AG04449 (cell line): ENCODE data around the gene UTS2B.

ENCODE experiments used
- CTCF ChIA-PET: fragments of 350-600 bp; formaldehyde crosslinking; extraction: SDS; loops from one replicate; lab custom pipeline; 2021; ENCODE audit warnings: antibody characterized with exemption; lab: Yijun Ruan, JAX
- POLR2A ChIA-PET: fragments of 400-600, 350-600 bp; formaldehyde crosslinking; extraction: SDS; loops from one replicate; lab custom pipeline; 2020; ENCODE audit warnings: antibody characterized with exemption, inconsistent platforms; lab: Yijun Ruan, JAX
- DNase-seq: peaks from one replicate; pipeline ENCODE4 v3.0.0-alpha.2; 2010; ENCODE audit warnings: low read depth, low spot score
- H3K4me3 ChIP-seq: 2 replicates; pipeline ENCODE4 v1.5.1; 2011; ENCODE audit warnings: low read depth, mild to moderate bottlenecking, control low read depth, low read length
- TF ChIP-seq, protein P1 (sequence below): IDR thresholded peaks from one replicate; pipeline ENCODE4 v1.5.1; 2011; ENCODE audit warnings: mild to moderate bottlenecking, moderate library complexity, low read length, control low read depth, inconsistent platforms; ENCODE audit not compliant: insufficient read depth; ENCODE audit errors: missing control alignments

UTS2B gene

DNA sequence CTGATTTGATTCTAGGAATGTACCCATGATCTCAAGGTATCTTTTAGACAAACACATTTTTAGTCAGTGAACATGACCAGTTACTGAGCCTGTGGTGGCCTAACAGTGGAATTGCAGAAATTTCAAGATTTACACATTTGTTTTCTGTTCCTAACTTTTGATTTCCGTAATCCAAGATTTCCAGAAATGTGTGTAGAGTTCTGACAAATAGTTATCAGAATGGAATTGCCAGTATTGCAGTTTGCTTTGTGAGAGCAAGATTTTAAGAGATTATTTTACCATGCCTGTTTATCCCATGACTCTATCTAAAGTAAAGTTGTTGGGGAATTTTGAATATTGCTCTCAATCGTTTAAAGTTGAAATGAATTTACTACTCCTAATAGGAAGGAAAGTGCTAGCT lies 11.7 kb upstream of the UTS2B start:
- no peak for DNase-seq
- TF ChIP-seq, protein P1, sequence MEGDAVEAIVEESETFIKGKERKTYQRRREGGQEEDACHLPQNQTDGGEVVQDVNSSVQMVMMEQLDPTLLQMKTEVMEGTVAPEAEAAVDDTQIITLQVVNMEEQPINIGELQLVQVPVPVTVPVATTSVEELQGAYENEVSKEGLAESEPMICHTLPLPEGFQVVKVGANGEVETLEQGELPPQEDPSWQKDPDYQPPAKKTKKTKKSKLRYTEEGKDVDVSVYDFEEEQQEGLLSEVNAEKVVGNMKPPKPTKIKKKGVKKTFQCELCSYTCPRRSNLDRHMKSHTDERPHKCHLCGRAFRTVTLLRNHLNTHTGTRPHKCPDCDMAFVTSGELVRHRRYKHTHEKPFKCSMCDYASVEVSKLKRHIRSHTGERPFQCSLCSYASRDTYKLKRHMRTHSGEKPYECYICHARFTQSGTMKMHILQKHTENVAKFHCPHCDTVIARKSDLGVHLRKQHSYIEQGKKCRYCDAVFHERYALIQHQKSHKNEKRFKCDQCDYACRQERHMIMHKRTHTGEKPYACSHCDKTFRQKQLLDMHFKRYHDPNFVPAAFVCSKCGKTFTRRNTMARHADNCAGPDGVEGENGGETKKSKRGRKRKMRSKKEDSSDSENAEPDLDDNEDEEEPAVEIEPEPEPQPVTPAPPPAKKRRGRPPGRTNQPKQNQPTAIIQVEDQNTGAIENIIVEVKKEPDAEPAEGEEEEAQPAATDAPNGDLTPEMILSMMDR = no peak
- H3K4me3 ChIP-seq = no peak overlapping the region
- POLR2A ChIA-PET = interaction anchor here (0.6 kb wide), 1 partner anchor 11 kb away, joined by 3 read pairs; no protein-coding TSS in a partner anchor
- CTCF ChIA-PET = interaction anchor here (1.3 kb wide), 1 partner anchor 9 kb away, joined by 3 read pairs; no protein-coding TSS in a partner anchor

DNA sequence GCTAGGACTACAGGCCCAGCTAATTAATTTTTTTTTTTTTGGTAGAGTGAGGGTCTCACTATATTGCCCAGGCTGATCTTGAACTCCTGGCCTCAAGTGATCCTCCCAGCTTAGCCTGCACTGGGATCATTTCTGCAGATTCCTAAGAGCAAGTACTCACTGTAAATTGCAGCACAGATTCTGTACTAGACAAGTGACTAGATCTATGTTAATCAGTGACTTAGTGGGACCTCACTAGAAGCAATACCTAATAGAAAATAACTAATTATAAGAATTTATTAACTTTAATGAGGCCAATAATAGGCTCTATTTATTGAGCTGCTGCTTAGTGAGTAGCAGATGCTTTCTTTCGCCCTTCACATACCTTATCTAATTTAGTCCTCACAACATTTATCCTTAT lies 10.6 kb upstream of the UTS2B start:
- POLR2A ChIA-PET = interaction anchor here (1.1 kb wide), 1 partner anchor 10 kb away, joined by 3 read pairs; no protein-coding TSS in a partner anchor
- no peak for DNase-seq

DNA sequence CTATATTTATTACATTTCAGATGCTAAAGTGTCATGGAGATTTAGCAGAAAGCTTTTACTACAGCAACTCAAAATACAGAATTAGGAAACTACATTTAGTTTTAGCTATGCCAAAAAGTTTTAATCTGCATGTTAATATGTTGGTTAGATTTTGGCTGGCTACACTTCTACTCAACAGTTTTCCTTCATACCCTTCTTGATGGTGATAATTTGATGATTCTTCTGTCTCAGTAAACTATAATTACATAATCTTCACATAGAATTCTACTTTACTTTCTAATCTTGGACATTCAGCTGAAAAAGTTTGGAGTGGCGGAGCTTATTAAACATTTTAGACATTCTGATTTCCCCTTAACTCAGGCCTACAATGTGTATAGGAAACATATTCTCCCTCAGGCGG lies 10.0 kb upstream of the UTS2B start:
- TF ChIP-seq, protein P1 = no peak
- CTCF ChIA-PET = no interaction called here
- no peak overlapping the region for H3K4me3 ChIP-seq
- no peak for DNase-seq
- POLR2A ChIA-PET = interaction anchor here (1.1 kb wide), 1 partner anchor 11 kb away, joined by 3 read pairs; no protein-coding TSS in a partner anchor

More for the DNA sequence above, 10.6 kb upstream of the UTS2B start:
- CTCF ChIA-PET = interaction anchor here (1.3 kb wide), 1 partner anchor 8 kb away, joined by 3 read pairs; no protein-coding TSS in a partner anchor
- TF ChIP-seq, protein P1 = no peak
- no peak overlapping the region for H3K4me3 ChIP-seq

DNA sequence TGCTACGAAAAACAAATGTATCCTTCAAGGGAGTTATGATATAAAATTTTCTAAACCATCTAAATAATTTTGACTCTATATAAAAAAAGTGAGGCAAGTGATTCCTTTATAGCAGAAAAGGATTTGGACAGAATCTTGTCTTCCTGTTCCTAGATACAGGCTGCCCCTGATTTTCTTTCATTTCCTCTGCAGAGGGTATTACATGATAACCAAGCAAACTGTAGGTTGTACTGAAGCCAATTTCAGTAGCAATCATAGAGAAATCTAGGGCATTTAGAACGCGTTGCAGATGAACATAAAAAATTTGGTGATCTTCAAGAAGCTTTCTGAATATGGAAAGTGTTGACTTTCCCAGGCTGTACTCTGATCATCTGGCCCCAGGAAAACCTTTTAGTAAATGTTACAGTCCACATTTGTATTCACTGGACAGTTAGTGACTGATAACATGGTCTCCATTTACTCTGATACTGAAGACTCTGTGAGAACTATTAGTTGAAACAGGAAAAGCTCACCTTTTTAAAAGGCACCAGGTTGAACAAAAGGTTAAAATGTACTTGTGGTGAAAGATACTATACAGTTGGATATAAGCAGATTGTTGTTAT lies 9.1 kb upstream of the UTS2B start:
- ChIA-PET CTCF (no interaction called here), POLR2A (no interaction called here)
- TF ChIP-seq, protein P1 = no peak
- H3K4me3 ChIP-seq = no peak overlapping the region
- no peak for DNase-seq

DNA sequence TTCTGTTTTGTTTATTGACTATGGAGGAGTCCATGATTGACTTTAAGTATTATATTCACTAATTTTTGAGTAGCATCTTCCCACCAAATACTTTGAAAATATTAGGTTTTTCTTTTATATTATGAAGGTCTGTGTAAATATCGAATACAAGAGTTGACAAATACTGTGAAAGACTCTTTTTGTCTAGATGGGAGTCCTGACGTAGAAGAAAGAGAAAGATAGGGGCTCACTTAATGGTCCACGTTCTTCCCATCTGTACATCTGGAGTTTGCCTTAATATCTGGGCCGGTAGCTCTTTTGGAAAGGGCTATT lies 7.8 kb upstream of the UTS2B start:
- TF ChIP-seq, protein P1 = no peak
- H3K4me3 ChIP-seq = no peak overlapping the region
- ChIA-PET CTCF (interaction anchor here (1.0 kb wide), 1 partner anchor 18 kb away, joined by 3 read pairs; no protein-coding TSS in a partner anchor), POLR2A (interaction anchor here (1.2 kb wide), 1 partner anchor 9 kb away, joined by 5 read pairs; the partner anchor contains the start of gene CCDC50)
- DNase-seq = no peak

DNA sequence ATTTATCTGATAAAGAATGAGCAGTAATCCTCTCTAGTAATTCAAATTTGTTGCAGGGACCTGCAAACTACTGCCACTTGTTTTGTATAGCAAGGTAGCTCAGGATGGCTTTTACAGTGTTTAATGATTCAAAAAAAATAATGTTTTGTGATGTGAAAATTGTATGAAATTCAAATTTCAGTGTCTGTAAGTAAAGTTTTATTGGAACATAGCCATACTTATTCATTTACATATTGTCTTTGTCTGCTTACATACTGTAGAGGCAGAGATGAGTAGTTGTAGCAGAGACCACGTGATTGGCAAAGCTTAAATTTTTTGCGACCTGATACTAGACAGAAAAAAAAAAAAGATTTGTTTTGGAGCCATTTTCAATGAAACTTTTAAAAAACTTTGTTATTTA lies 6.5 kb upstream of the UTS2B start:
- no peak overlapping the region for H3K4me3 ChIP-seq
- ChIA-PET CTCF (interaction anchor here (0.8 to 0.9 kb wide), 2 partner anchors 13 to 1107 kb away, joined by 3 to 4 read pairs; no protein-coding TSS in a partner anchor), POLR2A (no interaction called here)
- TF ChIP-seq, protein P1 = no peak
- no peak for DNase-seq
